Subcutaneous abdominal adipose tissue (tissue), 5 donors: ENCODE results near the gene ADGRG7.
"Not testable (repeated sequence)": the region's sequence is repeated elsewhere in the genome, so short reads cannot be mapped to it uniquely, and the experiment has no call there.

Experiments
- H3K27ac ChIP-seq: one replicate; pipeline ENCODE4 v1.7.0; 2013; ENCODE audit warnings: low read depth, mild to moderate bottlenecking, inconsistent platforms, low read length, moderate library complexity
- H3K27me3 ChIP-seq, 5 donors: one replicate each; pipeline ENCODE4 v1.7.0; 2013; ENCODE audit warnings: low read length in 5 of 5, inconsistent platforms in 1 of 5; ENCODE audit not compliant: control insufficient read depth in 5 of 5, insufficient read depth in 4 of 5
- H3K36me3 ChIP-seq, 5 donors: one replicate each; pipeline ENCODE4 v1.7.0; 2013; ENCODE audit warnings: low read length in 5 of 5; ENCODE audit not compliant: control insufficient read depth in 5 of 5, insufficient read depth in 5 of 5
- H3K4me1 ChIP-seq, 5 donors: one replicate each; pipeline ENCODE4 v1.7.0; 2013; ENCODE audit warnings: low read length in 5 of 5, mild to moderate bottlenecking in 3 of 5, moderate library complexity in 1 of 5; ENCODE audit not compliant: control insufficient read depth in 5 of 5, insufficient read depth in 5 of 5
- H3K4me3 ChIP-seq, 5 donors: one replicate each; pipeline ENCODE4 v1.7.0; 2013; ENCODE audit warnings: low read length in 5 of 5, low read depth in 1 of 5
- H3K9ac ChIP-seq, 5 donors: one replicate each; pipeline ENCODE4 v1.7.0; 2013; ENCODE audit warnings: low read length in 5 of 5, mild to moderate bottlenecking in 4 of 5, moderate library complexity in 3 of 5
- H3K9me3 ChIP-seq, 5 donors: one replicate each; pipeline ENCODE4 v1.7.0; 2013; ENCODE audit warnings: low read length in 5 of 5; ENCODE audit not compliant: control insufficient read depth in 5 of 5
- donor health status: healthy.
- donor health status: healthy.
- donor health status: healthy.
- donor health status: healthy.
- donor health status: healthy.

Gene ADGRG7

DNA sequence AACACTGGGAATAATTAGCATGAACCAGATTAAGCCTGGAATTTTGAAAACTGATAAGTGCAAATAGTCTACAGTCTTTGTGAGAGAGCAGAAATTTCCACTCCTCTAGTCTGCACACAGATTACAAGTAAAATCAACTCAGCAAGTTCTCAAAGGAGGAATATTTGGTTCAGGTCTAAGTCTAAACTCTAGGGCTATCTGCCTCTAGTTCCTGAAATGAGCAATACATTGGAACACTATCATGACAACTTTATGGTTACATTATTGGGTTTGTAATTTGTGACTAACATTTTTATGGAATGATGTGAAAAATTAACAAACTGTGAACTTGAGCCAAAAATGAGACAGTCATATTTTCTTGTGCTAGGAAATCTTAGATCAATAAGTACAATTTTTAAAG is 30.8 kb upstream of the ADGRG7 start:
- Histone ChIP-seq H3K36me3 (no peaks in the 10 kb centered on the region), H3K4me1 (no peaks in the 10 kb centered on the region), H3K27ac (no peak overlapping the region), H3K27me3 (no peaks in the 10 kb centered on the region), H3K9ac (no peak overlapping the region), H3K4me3 (no peak overlapping the region), H3K9me3 (no peaks in the 10 kb centered on the region)

DNA sequence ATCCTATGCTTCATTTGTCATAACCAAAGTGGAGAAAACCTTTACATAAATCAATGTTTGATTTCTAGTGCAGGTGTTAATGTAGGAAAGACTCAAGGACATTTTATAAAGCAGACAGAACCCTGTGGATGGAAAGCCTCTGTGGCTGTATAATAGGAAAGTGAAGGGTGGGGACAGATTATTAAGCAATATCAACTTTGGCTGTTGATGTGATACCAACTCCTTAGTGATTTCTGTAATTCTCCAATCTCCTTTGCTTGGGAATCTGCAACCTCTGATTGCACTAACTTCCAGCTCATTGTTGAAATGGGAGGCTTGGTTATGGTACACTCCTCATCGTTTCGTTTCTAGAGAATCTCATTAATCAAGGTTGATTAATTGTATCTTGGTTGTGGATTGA is 29.3 kb upstream of the ADGRG7 start:
- Histone ChIP-seq H3K27ac (no peak overlapping the region), H3K9me3 (no peaks in the 10 kb centered on the region), H3K4me1 (no peaks in the 10 kb centered on the region), H3K27me3 (no peaks in the 10 kb centered on the region), H3K4me3 (no peak overlapping the region), H3K9ac (no peak overlapping the region), H3K36me3 (no peaks in the 10 kb centered on the region)

DNA sequence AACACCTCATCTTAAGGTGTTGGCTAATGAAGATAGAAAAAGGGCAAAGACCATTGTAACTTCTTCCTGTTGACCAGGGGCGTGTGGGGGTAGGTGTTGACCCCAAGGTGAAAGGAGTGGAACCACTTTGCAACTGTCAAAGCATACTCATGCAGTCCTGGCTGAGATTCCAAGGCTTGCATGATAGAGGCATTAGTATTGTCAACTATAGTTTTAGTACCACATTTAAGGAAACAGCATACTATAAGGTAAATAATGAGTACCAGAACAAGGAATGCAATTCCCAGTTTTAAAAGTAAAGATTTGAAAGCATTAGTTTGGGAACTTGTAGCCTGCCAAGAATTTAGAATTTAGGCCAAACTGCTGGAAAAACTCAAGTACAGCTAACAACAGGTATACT is 27.8 kb upstream of the ADGRG7 start:
- no peak overlapping the region for H3K9ac ChIP-seq
- no peaks in the 10 kb centered on the region for H3K27me3 ChIP-seq
- no peak overlapping the region for H3K4me3 ChIP-seq
- no peaks in the 10 kb centered on the region for H3K9me3 ChIP-seq
- H3K27ac ChIP-seq = no peak overlapping the region
- no peaks in the 10 kb centered on the region for H3K4me1 ChIP-seq
- H3K36me3 ChIP-seq = no peaks in the 10 kb centered on the region

DNA sequence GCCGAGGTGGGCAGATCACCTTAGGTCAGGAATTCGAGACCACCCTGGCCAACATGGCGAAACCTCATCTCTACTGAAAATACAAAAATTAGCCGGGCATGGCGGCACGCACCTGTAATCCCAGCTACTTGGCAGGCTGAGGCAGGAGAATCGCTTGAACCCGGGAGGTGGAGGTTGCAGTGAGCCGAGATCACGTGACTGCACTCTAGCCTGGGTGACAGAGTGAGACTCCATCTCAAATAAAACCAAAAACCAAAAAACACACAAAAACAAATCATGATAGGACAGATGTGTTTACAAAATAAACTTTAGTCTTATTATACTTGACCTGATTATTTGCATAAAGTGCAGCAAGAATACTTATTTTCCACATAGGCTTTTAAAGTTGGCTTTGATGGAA is 27.2 kb upstream of the ADGRG7 start:
- not testable (repeated sequence) for H3K27ac ChIP-seq, H3K27me3 ChIP-seq, H3K36me3 ChIP-seq, H3K9me3 ChIP-seq, H3K9ac ChIP-seq, H3K4me1 ChIP-seq, H3K4me3 ChIP-seq

DNA sequence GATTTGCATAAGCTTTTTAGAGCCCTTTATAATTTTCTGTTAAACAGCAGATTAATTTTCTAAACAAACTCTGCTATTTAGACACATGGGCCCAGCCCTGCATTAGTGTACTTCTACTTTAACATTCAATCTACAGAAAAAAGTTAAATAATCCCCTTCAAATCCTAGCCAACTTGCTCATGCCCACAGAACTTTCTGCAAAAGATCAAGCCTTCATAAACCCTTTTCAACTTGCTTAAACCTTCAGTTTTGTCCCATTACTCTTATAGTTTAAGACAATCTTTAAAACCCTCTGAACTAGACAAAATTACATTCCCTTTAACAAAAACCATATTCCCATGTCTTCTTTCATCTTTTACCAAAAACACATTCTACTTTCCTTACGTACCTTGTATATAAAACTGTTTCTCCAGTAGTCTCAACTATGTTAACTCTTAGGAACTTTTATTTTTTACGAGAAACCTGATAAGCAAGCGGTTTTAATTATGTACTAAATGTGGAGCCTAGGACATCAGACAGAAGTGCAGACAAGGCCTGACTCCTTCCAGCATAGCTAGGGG is 25.2 kb upstream of the ADGRG7 start:
- no peaks in the 10 kb centered on the region for H3K4me1 ChIP-seq
- no peak overlapping the region for H3K9ac ChIP-seq
- no peak overlapping the region for H3K27ac ChIP-seq
- no peak overlapping the region for H3K4me3 ChIP-seq
- H3K9me3 ChIP-seq = no peaks in the 10 kb centered on the region
- no peaks in the 10 kb centered on the region for H3K36me3 ChIP-seq
- no peaks in the 10 kb centered on the region for H3K27me3 ChIP-seq

DNA sequence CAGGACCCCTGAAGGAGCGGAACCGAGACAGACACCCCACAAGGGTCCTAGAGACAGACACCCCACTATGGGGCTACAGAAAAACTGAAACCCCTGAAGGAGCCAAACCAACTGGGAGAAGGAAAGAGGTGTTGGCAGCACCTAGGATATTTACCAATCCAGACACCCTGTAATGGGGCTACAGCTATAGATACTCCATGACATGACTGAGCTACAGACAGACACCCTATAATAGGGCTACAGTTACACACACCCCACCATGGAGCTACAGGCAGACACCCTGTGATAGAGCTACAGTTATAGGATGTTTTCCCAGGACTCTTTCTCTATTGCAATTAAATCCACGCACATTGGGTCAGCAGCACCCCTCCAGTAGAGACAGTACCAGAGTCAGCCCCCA is 22.6 kb upstream of the ADGRG7 start:
- H3K9me3 ChIP-seq = no peaks in the 10 kb centered on the region
- no peak overlapping the region for H3K9ac ChIP-seq
- H3K27me3 ChIP-seq = no peaks in the 10 kb centered on the region
- H3K4me3 ChIP-seq = no peak overlapping the region
- peaks cover 0 to 4% (median 4%) of the 10 kb centered on the region in 5 donors for H3K4me1 ChIP-seq
- no peaks in the 10 kb centered on the region for H3K36me3 ChIP-seq
- no peak overlapping the region for H3K27ac ChIP-seq

DNA sequence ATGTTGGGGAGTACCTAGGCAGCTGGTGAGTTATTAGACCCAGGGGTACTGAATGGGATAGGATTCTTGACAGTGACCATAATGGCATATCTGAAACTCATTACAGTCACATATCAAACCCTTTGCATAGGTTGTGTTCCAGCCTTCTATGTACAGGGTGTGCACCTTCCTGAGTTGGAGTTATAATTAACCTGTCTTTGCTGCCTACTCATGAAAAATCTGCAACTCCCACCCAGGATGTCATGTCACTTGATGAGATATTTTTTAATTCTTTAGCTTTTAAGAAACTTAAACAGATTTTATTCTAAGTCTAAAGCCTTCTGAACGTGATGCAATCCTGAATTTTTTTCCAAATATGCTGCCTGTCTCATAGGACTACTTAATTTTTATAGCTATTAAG is 21.1 kb upstream of the ADGRG7 start:
- H3K9me3 ChIP-seq = no peaks in the 10 kb centered on the region
- no peaks in the 10 kb centered on the region for H3K27me3 ChIP-seq
- H3K9ac ChIP-seq = no peak overlapping the region
- H3K4me1 ChIP-seq = peaks cover 0 to 4% (median 4%) of the 10 kb centered on the region in 5 donors
- H3K36me3 ChIP-seq = no peaks in the 10 kb centered on the region
- no peak overlapping the region for H3K27ac ChIP-seq
- no peak overlapping the region for H3K4me3 ChIP-seq

DNA sequence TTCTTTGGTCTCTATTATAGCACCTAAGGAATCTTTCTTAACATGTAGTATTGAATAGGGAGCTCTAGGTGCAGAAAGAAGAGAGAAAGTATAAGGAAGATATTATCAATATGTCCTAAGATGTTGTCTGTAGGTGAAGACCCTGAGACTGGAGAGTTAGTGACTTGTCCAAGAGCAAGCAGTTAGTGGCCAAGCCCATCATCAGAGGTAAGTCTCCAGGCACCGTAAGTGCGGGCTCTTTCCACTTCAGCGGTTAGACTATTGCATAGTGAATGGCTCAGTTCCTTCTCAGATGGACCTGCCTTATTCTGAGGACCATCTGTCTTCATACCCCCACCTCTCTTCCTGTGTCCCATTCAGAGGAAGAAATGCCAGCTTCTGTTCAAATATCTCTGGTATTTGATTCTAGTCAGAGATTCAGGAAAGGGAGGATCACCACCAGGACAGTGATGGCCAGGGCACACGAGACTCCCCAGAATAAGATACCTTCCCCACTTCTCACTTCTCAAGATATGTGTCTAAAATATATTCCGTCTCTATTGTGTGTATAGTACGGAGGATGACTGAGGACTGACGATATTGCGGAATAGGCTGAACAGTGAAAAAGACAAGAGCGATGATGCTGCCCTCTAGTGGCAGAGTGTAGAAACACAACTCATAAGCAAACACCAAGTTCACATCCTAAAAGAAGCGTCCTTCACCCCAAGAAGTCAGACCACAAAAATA is 19.1 kb upstream of the ADGRG7 start:
- H3K9me3 ChIP-seq = no peaks in the 10 kb centered on the region
- no peaks in the 10 kb centered on the region for H3K36me3 ChIP-seq
- peaks cover 0 to 4% (median 4%) of the 10 kb centered on the region in 5 donors for H3K4me1 ChIP-seq
- H3K4me3 ChIP-seq = no peak overlapping the region
- no peak overlapping the region for H3K27ac ChIP-seq
- no peaks in the 10 kb centered on the region for H3K27me3 ChIP-seq
- H3K9ac ChIP-seq = no peak overlapping the region

DNA sequence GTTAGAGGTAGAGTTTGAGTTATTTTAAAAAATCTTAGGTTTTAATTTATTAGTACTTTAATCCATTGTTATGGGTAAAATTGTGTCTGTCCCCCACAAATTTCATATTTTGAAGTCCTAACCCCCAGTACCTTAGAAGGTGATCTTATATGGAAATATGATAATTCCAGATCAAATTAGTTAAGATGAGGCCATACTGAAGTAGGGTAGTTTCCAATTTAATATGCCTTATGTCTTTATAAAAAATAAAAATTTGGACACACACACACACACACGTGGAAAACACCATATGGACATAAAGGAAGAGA is 18.6 kb upstream of the ADGRG7 start:
- H3K4me3 ChIP-seq = no peak overlapping the region
- H3K4me1 ChIP-seq = peaks cover 0 to 4% (median 4%) of the 10 kb centered on the region in 5 donors
- H3K27ac ChIP-seq = no peak overlapping the region
- H3K9ac ChIP-seq = no peak overlapping the region
- H3K36me3 ChIP-seq = no peaks in the 10 kb centered on the region
- H3K27me3 ChIP-seq = no peaks in the 10 kb centered on the region
- no peaks in the 10 kb centered on the region for H3K9me3 ChIP-seq

DNA sequence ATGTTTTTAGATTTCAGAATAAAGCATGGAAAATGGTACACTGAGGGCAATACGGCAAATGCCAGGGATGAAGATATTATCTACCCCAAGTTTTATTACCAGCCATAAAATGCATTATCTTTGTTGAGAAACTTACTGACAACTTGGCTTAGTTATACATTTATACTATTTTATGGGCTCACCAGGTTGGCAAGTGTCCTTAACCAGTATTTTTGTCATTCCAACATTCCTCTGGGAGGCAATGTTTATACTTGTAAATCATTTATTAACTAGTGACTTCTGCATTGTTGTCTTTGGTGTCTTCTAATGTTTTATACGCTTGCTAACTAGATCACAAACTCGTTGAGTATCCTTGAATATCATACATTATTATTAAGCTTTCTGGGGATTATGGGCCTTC is 18.0 kb upstream of the ADGRG7 start:
- Histone ChIP-seq H3K27ac (no peak overlapping the region), H3K36me3 (no peaks in the 10 kb centered on the region), H3K4me1 (peaks cover 0 to 4% (median 4%) of the 10 kb centered on the region in 5 donors), H3K4me3 (no peak overlapping the region), H3K9me3 (no peaks in the 10 kb centered on the region), H3K27me3 (no peaks in the 10 kb centered on the region), H3K9ac (no peak overlapping the region)
